Stimulated activated CD8-positive, alpha-beta memory T cell treated with anti-CD3 and anti-CD28 coated beads, Interleukin-12 subunit alpha, Interleukin-12 subunit beta, amount 100 ng/mL, for 1 hour (primary cell): ENCODE results near the gene MAP3K10.
A peak's percentile ranks its signal among the peaks of the same experiment; 100 is the strongest.
"Not testable (repeated sequence)": the region's sequence is repeated elsewhere in the genome, so short reads cannot be mapped to it uniquely, and the experiment has no call there.

Source experiments
- DNase-seq: peaks from one replicate; pipeline ENCODE4 v3.0.0-alpha.2; 2020; ENCODE audit warnings: low read depth

Gene MAP3K10

GRCh38 chr19:40190891-40191835, at the start of gene MAP3K10:
MAP3K10 (plus strand) TSS chr19:40191426; CDS start chr19:40192032, 606 bp downstream.
- DNase-seq: peak; percentile 42

GRCh38 chr19:40141551-40141950, 49.7 kb upstream of the MAP3K10 start:
- DNase-seq: no peak

GRCh38 chr19:40143612-40144011, 47.6 kb upstream of the MAP3K10 start:
- DNase-seq: no peak

- no peak for DNase-seq
Measured at GRCh38 chr19:40144151-40144550, 47.1 kb upstream of the MAP3K10 start.

GRCh38 chr19:40144947-40145748, 46.1 kb upstream of the MAP3K10 start:
- no peak for DNase-seq

- DNase-seq: not testable (repeated sequence)
Measured at GRCh38 chr19:40145749-40146029, 45.5 kb upstream of the MAP3K10 start.

- DNase-seq: no peak
Measured at GRCh38 chr19:40147338-40147692, 43.9 kb upstream of the MAP3K10 start.

- DNase-seq: no peak
Measured at GRCh38 chr19:40147693-40148347, 43.4 kb upstream of the MAP3K10 start.

- DNase-seq: no peak
Measured at GRCh38 chr19:40149501-40149900, 41.7 kb upstream of the MAP3K10 start.

- DNase-seq: no peak
Measured at GRCh38 chr19:40150170-40150569, 41.1 kb upstream of the MAP3K10 start.

GRCh38 chr19:40154121-40154680, 37.0 kb upstream of the MAP3K10 start:
- no peak for DNase-seq

- no peak for DNase-seq
Measured at GRCh38 chr19:40155749-40156265, 35.4 kb upstream of the MAP3K10 start.

- DNase-seq: no peak
Measured at GRCh38 chr19:40157059-40157458, 34.2 kb upstream of the MAP3K10 start.

GRCh38 chr19:40159744-40160143, 31.5 kb upstream of the MAP3K10 start:
- DNase-seq: no peak

GRCh38 chr19:40162104-40162503, 29.1 kb upstream of the MAP3K10 start:
- DNase-seq: no peak

GRCh38 chr19:40163541-40164129, 27.6 kb upstream of the MAP3K10 start:
- DNase-seq: no peak

- peak; percentile 40 for DNase-seq
Measured at GRCh38 chr19:40165362-40165937, 25.8 kb upstream of the MAP3K10 start.

GRCh38 chr19:40169482-40170302, 21.5 kb upstream of the MAP3K10 start:
- DNase-seq: not testable (repeated sequence)

- DNase-seq: not testable (repeated sequence)
Measured at GRCh38 chr19:40170303-40170989, 20.8 kb upstream of the MAP3K10 start.

- DNase-seq: not testable (repeated sequence)
Measured at GRCh38 chr19:40171293-40171692, 19.9 kb upstream of the MAP3K10 start.
